ENCODE results near the gene LRRC3.

- no peak for TF ChIP-seq EP300 (IDR thresholded peaks at IDR 0.05; ENCODE audit: borderline replicate concordance)
- TF ChIP-seq RAD21 (IDR thresholded peaks at IDR 0.05; ENCODE audit: low read depth) = no peak
- TF ChIP-seq REST (IDR thresholded peaks at IDR 0.05; ENCODE audit: low read depth) = no peak
- no peak for TF ChIP-seq MAX (IDR thresholded peaks at IDR 0.05)
- no peak for TF ChIP-seq CEBPB (IDR thresholded peaks at IDR 0.05)
- no peak for TF ChIP-seq TEAD4 (IDR thresholded peaks at IDR 0.05)
- no peak for TF ChIP-seq ZBTB7A (IDR thresholded peaks at IDR 0.05; ENCODE audit: low read depth)
- no peak for TF ChIP-seq EGR1 (IDR thresholded peaks at IDR 0.05)
- no peak for TF ChIP-seq TAF1 (IDR thresholded peaks at IDR 0.05; ENCODE audit: low read depth)
- no peak for TF ChIP-seq TCF12 (IDR thresholded peaks at IDR 0.05; ENCODE audit: low read depth)
Measured at GRCh38 chr21:44423941-44424607, 31.2 kb upstream of the LRRC3 start.
